Epidermal melanocyte (primary cell): ENCODE data around the gene FBP1.
"Not testable (repeated sequence)": the region's sequence is repeated elsewhere in the genome, so short reads cannot be mapped to it uniquely, and the experiment has no call there.

Source experiments
- DNase-seq: peaks from one replicate; pipeline ENCODE4 v3.0.0; 2011; ENCODE audit warnings: low spot score; ENCODE audit not compliant: insufficient read length

The FBP1 gene

DNA sequence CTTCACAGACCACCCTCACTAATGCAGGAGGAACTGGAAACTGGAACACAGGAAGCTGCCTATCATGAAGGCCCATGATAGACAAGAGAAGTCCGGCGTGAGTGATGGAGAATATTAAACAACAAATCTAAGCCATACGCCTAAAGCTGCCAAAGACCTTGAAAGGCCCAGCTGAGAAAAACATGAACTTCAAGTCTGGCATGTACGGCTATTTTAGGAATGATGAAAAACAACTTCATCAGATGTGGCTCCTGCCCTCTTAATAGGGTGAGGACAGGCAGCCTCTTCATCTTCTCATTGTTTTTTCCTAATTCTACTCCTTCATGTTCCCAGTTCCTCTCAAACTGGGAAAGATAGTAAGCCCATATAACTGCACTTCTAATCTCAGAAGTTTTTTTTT is 20.3 kb downstream of the FBP1 start:
- DNase-seq, result no peak

DNA sequence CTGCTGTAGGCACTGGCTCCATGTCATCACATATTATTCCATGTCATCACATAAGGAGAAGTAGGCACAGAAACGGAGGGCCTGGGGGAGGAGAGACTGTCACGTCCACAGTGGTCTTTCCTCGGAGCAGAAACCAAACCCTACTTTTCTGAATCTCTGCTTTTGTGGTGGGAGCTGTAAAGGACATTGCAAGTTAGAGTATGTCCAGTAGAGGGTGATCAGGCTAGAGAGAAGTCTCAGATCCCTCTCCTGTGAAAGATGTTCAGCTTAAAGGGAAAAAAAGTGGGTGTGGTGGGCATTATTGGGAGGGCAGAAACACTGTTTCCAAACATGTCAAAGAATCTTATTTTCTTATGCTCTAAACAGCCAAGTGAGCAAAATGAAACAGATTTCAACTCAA is 26.3 kb downstream of the FBP1 start:
- no peak for DNase-seq

DNA sequence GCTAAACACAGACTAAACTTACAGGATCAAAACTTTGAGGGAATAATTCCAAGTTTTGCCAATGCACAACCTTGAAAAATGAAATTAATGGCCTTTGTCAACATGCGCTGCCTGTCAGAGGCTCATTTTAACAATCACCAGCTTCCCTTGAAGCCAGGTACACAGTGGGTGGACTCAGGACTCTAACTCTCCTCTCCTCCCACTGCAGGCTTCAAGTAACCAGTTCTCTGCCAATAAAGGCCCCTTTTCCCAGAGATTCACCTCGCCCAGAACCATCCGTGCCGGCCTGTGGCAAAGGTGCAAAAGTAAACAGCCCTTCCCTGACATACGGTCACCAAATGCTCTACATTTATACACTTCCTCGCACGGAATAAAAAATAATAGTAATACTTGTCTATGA is 27.2 kb downstream of the FBP1 start:
- no peak for DNase-seq

DNA sequence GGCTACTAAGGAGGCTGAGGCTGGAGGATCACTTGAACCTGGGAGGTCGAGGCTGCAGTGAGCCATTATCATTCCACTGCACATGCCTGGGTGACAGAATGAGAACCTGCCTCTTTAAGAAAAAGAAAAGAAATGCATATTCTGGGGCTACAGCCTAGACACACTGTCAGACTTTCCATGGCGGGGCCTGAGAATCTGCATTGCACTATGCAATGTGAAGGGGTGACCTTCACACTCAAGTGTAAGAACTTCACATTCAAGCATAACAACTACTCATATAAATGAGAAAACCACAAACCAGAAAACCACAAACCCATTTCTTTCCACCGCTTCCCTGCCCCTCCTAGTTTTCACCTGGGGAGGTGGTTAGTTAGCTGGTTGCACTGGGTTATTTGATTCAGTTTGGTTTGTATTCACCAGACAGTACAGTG is 27.7 kb downstream of the FBP1 start:
- no peak for DNase-seq

DNA sequence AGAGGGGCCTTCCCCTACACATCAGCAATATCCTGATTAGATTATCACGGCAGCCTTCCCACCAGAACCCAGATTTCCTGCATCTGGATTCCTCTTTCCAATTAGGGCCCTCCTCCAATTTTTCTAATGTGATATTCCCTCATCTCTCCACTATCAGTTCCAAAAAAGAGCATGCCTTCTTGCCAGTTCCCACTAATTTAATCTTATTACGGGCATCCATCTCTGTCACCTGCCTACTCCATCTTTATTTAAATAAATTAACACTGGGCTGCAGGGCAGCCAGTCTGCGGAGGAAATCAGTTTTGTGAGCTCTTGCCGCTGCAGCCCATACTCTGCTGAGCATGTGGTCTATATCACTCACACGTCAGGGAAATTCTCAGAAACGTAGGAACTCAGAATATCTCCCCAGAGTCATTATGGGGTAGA is 29.1 kb downstream of the FBP1 start:
- DNase-seq, result no peak

DNA sequence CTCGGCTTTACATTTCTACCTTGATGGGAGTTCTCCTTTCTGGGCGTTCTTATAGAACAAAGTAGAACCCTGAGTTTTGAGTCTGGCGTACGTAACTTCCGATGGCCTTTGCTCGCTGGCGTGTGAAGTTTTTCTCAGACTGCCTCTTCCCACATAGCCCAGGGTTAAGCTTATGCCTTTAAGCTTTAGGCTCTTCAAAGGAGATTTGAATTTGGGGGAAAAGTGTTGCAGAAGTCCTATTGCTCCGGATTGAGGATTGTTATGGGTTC is 32.0 kb downstream of the FBP1 start:
- DNase-seq, result no peak

DNA sequence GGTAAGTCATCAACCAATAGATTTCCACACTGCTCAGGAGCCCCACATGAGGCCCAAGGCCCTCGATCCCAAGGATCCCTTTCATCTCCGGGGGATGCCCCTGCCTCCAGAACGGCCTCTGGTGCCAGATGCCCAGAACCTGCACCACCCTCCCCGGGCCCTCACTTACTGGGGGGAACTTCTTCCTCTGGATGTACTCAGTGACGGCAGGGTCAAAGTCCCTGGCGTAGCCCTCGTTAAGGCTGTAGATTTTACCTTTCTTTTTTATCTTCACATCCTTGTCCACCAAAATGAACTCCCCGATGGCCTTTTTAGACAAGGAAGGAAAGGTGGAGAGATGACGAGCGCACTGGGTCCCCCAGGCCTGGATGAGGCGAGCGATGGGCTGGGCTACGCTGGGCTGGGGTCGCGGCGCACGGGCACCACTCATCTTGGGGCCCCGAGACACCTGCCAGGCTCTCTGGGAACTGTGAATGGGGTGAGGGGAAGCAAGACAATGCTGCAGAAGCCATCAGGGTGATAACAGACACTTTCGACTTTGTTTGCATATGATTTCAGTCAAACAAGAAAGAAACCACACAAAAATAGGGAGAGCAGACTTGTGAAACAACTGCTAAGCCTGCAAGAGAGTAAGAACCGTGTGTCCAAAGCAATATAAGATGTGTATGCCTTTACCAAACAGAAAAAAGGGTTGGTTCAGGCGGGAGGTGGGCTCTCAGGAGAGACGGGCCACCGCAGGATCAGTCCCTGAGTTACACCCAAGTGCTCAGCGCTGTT is 32.5 kb downstream of the FBP1 start:
- no peak for DNase-seq

DNA sequence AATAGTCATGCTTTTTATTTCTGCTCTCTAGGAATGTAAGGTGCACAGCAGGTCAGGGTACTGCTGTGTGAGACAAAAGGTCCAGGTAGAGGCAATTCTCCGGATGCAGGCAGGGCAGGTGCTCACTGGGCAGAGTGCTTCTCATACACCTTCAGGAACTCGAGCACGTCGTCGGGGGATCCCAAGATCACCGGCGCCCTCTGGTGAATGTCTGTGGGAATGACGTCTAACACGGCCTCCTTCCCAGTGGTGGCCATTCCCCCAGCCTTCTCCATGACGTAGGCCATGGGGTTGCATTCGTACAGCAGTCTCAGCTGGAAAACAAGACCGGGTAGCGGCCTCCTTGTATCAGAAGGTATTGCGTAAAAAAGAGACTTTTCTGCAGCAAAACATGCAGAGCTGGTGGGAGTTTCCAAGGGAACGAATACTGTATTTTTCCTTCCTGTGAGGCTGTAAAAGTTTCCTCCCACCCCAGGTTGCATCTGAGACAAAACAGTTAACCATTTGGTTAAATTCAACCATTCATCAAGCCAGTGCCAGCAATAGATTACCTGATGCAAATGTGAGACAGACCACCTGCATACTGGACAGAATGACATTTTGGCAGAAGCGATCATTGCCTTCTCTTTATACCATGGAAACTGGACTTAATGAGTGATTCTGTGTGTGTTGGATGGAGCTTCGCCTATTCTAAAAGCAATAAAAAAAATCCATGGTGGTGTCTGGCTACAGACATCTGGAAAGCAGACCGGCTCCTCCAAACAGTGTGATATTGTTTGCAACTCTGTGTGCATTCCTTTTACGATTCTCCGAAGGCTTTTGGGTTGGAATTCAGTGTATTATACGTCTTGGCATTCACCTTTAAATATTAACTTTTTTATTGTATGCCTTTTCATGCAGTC is 35.8 kb downstream of the FBP1 start:
- peak; percentile 68 for DNase-seq

DNA sequence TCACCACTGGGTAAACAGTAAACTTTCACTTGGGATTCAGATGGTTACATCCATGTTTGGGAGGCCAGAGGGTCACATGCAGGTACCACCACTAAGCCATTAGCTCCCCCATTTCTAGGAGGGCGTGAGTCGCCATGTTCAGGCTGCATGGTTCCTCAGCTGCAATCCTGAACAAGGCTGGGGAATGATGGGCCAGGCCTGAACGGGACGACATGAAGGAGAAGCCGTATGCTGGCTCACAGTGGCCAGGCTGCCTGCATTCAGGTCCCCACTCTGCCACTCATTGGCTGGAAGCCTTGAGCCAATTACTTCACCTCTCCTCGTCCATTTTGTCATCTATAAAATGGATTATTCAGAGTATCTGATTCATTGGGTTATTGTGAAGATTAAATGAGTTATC is 36.7 kb downstream of the FBP1 start:
- no peak for DNase-seq

DNA sequence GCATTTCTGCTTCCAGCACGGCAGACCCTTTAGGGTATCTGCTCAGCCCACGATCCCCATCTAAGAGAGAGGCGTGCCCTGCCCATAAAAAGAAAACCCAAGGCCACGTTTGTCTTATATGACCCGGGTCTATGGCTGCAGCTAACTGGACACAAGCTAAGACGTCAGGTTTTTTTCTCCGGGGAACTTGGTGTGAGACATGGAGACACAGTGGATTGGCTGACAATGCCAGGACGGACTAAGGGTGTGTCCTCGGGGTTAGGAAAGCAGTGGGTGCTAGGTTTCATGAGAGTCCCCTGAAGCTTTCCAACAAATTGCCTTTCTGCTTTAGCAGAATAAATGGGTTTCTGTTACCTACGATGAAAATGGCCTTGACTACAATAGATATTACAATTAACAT is 38.6 kb downstream of the FBP1 start:
- DNase-seq, result no peak

DNA sequence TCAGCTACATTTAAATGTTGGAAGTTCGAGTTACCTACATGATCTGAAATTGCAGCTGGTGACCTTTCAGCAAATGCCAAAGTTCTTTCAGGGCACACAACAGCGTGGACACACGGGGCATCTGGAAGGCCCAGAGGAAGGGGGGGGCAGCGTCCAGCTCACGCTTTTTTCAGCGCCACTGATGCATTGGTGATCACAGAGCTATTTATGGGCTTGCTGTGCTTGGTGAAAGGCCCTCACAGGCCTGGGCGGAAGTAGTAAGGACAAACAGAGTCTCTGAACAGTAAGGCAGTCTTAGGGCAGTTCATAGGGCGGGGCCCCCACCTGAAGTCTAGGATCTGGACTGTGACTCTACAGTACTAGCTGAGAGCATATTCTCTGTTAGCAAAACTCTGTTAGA is 39.1 kb downstream of the FBP1 start:
- no peak for DNase-seq

DNA sequence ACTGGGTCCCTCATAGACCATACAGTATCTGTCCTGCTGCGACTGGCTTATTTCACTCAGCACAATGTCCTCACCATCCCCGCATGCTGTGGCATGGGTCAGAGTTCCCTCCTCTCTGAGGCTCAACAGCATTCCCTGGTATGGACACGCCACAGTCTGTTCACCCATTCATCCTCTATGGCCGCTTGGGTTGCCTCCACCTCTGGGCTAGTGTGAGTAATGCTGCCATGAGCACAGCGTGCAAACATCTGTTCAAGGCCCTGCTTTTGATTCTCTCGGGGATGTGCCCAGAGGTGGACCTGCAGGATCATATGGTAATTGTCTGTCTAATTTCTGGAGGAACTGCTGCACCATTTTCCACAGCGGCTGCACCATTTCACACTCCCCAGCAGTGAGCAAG is 40.2 kb downstream of the FBP1 start:
- DNase-seq, result no peak

DNA sequence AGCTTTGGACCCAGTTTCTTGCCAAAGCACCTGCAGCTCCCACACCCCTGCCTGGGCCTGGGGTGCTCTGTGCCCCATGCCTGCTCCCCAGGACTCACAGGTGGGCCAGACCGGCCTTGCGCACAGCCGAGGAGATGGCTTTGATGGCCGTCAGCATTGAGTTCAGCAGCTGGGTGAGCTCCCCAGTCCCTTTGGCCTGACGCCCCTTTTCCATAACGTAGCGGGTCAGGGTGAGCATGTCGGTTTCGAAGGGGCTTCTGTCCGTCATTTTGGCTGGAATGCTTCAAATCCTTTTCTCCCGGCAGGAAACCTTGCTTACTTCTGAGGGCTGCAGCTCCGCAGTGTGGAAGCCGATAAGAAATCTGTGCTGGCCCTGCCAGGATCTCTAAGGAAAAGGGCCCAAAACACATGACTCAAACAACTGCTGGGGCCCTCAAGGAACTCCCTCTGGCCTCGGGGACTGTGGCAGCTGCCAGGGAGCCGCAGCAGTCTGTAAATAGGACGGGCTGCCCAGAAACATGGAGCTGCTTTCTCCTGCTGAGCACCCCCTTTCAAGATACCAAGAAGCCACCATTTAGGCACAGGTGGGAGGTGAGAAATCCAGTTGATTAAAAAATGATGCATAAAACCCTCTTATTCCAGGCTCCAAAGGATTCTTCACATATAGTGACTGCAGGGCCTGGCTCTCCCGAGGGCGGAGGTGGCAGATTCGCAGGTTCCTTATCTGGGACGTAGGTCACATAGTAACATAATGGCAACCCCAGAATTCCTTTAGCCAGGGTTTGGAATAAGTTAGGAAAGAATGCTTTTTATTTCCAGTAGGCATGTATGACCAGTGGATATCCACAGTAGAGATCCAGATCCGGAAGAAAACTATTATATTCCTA is 45.6 kb downstream of the FBP1 start, which contains the start of gene FBP2:
Gene FBP2, minus strand, starts transcription at position 366 of the 887 bp plus-strand sequence. Its CDS starts 98 bp downstream, at position 268.
- DNase-seq, result no peak

DNA sequence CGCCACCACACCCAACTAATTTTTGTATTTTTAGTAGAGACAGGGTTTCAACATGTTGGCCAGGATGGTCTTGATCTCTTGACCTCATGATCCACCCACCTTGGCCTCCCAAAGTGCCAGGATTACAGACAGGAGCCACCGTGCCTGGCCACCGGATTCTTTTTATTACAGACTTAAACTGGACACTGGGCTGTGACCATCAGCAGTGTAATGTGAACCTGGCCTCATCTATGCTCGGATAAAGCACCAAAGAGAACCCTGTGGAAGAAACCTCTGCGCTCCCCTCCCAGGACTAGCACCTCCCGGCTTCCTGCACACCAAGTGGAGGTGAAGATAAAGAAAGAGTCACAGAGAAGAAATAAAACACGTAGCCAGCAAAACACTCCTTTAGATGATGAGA is 46.6 kb downstream of the FBP1 start:
- not testable (repeated sequence) for DNase-seq

DNA sequence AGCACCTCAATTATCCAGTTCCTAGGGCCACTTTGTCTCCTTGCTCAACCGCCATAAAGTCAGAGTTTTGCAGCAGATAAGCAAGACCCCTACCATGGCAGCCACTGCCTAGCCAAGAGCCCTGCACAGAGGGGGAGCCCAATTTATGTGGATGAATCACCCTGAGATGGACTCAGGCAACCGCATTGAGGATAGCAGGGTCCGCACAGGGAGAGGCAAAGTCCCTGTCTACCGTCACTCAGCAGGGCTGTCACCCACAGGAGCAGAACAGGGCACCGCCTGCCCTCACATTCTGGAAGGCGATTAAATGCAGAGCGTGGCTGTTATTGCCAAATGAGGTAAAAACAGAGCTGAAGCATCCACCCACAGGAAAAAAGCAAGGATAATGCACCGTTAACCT is 47.4 kb downstream of the FBP1 start:
- DNase-seq, result no peak

DNA sequence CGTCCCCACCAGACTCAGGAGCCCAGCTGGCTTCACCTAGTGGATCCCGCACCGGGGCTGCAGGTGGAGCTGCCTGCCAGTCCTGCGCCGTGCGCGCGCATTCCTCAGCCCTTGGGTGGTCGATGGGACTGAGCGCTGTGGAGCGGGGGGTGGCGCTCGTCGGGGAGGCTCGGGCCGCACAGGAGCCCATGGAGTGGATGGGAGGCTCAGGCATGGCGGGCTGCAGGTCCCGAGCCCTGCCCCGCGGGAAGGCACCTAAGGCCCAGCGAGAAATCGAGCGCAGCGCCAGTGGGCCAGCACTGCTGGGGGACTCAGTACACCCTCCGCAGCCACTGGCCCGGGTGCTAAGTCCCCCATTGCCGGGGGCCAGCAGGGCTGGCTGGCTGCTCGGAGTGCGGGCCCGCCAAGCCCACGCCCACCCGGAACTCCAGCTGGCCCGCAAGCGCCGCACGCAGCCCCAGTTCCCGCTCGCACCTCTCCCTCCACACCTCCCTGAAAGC is 48.2 kb downstream of the FBP1 start:
- DNase-seq, result not testable (repeated sequence)

DNA sequence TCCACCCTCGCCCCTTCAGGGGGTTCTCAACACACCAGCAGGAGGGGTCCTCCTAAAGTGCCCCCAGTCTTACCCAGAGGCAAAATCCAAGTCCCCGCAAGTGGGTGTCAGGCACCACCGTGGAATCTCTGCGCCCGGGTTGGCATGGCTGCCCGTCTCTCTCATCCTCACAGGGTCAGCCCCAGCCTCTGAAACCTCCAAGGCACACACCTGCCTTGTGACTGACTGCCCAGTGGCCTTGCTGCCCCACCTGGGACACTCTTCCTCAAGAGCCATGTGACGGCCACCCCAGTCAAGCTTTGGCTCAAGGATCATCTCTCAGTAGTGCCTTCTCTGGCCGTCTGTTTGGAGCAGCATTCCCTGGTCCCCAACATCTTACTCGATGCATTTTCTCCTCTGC is 50.6 kb downstream of the FBP1 start:
- DNase-seq, result no peak

DNA sequence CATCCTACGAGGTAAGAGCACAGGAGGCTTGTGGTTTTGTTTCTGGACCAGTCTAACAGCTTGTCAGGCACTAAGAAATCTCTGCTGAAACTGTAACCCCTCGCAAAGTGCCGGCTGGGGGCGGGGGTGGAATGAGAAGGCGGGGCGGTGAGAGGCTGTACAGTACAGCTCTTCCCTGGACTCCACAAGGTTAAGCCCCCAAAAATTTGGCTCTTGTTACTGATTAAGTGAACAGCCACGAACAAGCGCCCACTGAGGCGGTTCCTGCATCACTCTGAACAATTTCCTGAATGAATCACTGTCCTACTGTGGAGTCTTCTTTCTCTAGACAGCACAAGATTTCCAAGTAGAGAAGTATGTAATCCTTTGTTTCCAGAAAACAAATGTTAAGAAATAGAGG is 52.5 kb downstream of the FBP1 start:
- DNase-seq, result no peak

DNA sequence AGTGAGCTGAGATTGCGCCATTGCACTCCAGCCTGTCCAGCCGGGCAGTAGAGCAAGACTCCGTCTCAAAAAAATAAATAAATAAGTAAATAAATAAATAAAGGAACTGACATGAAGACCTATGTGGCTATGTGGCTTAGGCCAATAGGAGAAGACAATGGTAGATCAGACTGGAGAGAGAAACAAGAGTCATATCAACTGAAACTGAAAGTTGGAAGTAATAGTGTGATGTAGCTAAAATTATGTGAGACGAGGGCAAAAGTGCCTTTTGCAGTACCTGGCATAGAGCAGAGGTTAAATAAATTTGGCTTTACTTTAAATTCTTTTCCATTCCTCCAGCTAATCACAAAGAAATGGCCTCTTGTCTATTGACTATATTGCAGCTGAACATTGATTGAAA is 53.0 kb downstream of the FBP1 start:
- no peak for DNase-seq

DNA sequence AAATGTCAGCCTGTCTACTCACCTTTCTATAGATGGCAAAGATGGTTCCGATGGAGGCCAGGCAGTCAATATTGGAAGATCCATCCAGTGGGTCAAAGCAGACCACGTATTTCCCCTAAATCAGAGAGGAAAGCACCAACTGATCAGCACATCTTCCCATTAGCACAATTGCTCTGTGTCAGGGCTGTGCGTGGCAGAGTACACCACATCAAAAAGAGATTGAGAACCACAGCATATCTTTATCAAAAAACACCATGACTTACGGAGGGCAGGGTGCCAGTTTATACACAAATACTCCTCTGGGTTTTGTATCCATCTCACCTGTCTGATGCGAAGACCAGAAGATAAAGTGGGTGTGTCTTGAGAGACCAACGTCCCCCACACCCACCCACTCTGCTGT is 54.8 kb downstream of the FBP1 start:
- no peak for DNase-seq

DNA sequence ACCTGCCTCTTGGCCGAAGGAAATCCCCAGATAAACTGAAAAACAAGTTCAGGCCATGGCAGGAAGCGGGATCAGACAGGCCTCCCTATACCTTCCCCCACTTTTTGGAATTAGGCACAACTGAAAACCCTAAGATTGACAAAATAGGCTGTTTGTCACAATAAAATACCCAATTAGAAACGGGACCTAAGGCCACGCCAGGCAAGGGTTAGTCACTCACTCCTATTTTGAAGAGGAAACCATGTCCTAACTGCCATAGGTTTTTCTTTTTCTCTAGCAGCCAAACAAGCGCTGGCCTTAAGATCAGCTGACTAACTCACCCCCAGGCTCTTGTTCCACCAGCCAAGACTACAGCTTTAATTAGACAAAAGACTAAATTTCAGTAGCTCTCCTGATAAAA is 57.6 kb downstream of the FBP1 start:
- DNase-seq, result no peak

DNA sequence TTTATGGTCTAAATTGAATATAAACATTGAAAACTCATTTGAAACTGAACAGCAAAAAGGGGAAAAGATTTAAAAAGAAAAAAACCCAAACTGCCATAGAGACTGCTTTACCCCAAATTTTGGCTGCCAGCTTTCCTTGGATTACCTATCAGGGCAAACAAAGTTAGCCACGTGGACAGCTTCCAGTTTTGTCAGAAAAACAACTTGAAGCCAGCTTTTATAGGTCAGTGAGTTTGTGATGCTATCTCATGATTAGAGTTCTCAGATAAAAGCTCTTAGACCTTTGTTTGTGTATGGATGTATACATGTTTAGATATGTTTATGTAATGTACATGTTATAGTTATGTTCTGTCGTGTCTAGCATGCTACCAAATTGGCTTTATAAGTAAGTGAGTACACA is 61.7 kb downstream of the FBP1 start:
- DNase-seq, result no peak
